Anterior cingulate cortex (tissue), 58 donors: ENCODE measurements around the gene BBIP1.

Source experiments
- DNase-seq, 58 donors: peaks; one replicate each; lab custom pipeline; 2025; lab: John Stamatoyannopoulos, UW

BBIP1 gene

DNA sequence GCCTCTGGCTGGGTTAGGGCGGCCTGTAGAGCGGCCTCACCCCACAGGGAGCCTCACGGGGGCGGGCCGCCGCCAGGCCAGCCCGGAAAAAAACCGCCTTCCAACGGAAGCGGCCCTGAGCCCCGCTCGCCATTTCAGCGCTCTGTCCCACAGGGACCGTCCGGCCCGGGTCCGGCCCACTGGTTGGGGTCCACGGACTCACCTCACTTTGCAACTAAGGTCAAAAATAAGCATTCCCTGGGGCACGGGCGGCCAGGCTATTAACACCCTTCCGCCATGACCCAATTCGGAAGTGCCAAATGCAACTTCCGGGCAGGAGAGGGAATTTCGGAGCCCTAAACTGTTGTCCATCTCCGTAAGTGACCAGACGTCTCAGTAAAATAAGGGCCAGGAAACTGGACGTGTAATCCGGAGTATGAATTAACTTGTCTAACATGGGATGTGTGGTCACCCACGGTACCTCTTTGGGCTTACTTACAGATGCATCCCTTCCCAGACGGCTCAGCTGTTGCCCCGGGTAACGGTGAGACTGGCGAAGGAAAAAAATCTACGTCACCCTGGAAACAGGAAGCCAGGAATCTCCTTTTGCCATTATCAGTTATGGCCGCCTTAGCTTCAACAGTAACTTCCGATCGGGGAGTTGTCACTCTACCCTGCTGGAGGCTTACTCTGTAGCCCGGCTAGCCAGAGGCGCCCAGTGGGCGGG, at the start of gene BBIP1:
Gene BBIP1 (minus strand): TSS at position 538 of the 706 bp plus-strand sequence. CDS start 1,023 bp downstream, outside the sequence.
- peak in 56 of 58 donors; percentile 57 to 100 (median 84) for DNase-seq

GRCh38 chr10:110967645-110968044, 48.7 kb upstream of the BBIP1 start:
- DNase-seq, result no peak

GRCh38 chr10:110967009-110967630, 48.1 kb upstream of the BBIP1 start:
- DNase-seq, result no peak

GRCh38 chr10:110966146-110966545, 47.2 kb upstream of the BBIP1 start:
- DNase-seq, result no peak

- DNase-seq, result no peak
Measured at GRCh38 chr10:110965216-110965615, 46.2 kb upstream of the BBIP1 start.

DNA sequence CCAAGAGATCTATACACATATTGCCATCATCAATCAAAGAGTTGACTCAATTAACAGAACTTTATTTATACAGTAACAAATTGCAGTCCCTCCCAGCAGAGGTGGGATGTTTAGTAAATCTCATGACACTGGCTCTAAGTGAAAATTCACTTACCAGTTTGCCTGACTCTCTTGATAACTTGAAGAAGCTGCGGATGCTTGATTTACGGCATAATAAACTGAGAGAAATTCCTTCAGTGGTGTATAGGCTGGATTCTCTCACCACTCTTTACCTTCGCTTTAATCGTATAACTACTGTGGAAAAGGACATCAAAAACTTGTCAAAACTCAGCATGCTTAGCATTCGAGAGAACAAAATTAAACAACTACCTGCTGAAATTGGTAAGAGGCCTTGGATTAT, 45.7 kb upstream of the BBIP1 start:
- no peak for DNase-seq

- no peak for DNase-seq
Measured at GRCh38 chr10:110963162-110963561, 44.2 kb upstream of the BBIP1 start.

GRCh38 chr10:110962443-110962842, 43.5 kb upstream of the BBIP1 start:
- DNase-seq, result no peak

GRCh38 chr10:110960333-110960712, 41.3 kb upstream of the BBIP1 start:
- DNase-seq, result no peak

GRCh38 chr10:110959379-110960332, 40.7 kb upstream of the BBIP1 start:
- no peak for DNase-seq

DNA sequence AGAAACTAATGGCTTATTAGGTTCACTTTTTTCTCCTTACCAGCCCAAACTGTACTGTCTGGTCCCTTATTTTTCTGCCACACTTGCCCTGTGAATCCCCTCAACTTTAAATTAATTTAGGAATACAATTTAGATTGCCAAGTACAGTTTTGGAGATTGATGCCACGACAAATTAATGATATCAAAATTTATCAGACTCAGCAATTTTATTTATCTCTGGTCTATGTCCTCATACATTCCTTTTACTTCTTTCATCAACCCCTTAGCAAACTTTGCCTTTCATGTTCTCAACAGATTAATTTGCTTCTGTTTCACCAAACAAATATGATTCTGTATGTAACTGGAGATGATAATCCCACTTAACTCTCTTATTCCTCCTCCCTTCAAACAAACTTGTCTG, 38.6 kb upstream of the BBIP1 start:
- no peak for DNase-seq

DNA sequence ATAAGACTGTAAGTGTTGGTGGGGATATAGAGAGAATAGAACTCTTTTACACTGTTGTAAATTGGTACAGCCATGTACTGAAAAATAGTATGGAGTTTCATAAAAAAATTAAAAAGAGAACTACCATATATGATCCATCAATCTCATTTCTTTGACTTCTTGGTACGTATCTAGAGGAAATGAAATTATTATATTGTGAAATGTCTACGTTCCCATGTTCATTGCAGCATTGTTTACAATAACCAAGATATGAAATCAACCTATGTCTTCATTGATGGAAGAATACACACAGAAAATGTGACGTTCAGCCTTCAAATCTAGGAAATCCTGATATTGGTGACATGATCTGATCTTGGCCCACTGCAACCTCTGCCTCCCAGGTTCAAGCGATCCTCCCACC, 32.4 kb upstream of the BBIP1 start:
- DNase-seq, result no peak

DNA sequence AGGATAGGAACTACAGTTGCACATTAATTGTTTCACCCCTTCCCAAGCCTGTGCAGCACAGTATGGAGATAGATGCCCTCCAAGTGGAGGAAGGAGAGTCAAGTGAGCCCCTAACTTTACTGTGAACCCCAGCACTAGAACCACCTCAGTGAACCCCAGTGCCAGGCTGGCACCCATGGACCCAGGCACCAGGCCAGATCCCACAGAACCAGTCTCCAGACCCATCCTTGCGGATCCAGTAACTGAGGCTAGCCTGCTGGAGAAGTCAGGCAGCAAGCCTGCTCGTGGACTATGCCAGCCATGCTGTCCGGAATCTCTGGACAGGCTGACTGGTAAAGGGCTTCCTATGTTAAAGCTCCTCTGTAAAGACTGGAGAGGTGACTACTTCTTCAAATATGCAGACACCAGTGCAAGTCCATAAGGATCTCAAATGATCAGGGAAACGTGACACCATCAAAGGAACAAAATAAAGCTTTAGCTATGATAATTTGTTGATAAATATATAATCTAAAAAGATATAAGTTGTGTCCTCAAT, 28.1 kb upstream of the BBIP1 start:
- DNase-seq, result no peak

DNA sequence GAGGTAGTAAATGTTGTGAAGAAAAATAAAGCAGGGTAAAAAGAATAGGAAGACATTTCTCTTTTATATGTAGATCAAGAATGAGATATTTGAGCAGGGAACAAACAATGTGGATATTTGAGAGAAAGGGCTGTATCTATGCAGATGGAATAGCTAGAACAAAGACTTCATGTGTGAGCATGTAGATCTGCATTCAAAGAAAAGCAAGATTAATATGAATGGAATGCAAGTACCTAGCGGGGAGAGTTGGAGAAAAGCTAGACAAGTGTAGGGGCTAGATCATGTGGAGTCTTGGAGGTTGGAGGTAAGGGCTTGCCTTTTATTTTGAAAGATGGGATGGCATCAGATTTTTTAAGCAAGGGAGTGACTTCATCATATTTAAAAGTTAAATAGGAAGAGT, 27.5 kb upstream of the BBIP1 start:
- no peak for DNase-seq

DNA sequence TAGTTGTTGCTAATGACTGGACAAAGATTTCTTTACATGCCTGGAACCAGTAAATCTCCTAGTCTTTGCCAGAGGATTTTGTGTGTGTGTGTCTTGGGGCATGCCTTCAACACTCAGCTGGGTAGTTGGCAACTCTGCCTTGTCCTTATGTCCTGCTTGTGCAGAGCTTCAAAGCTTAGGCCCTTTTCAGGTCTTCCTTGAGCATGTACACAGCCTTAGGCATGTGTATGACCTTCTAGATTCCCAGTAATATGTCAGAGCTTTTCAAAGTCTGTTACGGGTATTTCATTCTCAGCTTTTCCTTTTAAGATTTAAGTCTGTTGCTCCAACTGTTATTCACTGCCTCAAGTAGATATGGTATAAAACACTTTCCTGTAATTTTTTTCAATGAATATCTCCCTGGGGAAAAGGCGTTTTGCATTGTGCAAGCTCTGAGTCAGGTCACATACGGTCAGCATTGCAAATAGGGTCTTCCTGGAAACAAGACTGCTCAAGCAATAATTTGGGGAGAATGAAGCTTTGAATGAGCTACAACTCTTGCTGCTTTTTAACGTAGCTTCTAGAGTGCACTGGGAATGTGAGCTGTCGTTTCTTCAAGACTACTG, 25.9 kb upstream of the BBIP1 start:
- no peak for DNase-seq

DNA sequence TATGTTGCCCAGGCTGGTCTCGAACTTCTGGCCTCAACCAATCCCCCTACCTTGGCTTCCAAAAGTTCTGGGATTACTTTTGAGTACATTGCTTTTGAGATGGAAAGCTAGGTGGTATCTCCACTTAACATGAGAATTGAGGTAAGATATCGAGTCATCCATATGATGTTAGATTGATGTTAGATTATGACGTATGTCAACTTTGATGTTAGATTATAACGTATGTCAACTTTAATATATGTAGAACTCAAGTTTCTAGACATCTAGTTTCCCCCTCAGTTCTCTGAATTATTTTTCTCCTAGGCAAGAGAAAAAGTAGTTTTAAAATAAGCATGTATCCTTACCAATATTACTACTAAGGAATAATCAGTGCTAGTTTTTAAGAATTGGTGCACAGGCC, 20.4 kb upstream of the BBIP1 start:
- DNase-seq, result no peak

GRCh38 chr10:110936757-110937156, 17.8 kb upstream of the BBIP1 start:
- DNase-seq, result no peak

DNA sequence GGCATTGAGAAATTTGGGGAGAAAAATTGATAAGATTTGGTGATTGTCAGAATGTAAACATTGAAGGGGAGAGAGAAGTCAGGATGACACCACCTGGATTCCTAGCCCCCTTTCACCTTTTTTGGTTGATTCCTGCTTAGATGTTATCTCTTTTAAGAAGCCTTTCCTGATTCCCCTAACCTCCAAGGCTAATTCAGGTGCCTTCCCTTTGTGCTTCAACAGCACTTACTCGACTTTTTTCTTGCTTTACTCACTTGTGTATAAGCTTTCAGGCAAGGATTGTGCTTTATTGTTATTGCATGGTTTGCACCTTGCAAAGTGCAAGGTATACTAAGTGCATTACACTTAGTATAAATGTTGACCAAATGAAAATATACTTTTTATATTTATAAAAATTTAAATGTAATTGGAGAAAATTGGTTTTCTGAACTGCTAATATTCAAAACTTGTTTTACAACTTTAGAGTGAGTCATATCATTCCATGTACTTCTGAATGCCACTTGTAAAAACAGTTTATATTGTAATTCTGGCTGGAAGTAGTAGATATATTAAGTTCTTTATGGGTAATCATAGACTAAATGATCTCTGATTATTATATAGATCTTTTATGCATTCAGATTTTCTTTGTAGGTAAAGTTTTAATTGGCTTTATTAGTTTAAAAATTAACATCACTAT, 13.7 kb upstream of the BBIP1 start:
- no peak for DNase-seq

DNA sequence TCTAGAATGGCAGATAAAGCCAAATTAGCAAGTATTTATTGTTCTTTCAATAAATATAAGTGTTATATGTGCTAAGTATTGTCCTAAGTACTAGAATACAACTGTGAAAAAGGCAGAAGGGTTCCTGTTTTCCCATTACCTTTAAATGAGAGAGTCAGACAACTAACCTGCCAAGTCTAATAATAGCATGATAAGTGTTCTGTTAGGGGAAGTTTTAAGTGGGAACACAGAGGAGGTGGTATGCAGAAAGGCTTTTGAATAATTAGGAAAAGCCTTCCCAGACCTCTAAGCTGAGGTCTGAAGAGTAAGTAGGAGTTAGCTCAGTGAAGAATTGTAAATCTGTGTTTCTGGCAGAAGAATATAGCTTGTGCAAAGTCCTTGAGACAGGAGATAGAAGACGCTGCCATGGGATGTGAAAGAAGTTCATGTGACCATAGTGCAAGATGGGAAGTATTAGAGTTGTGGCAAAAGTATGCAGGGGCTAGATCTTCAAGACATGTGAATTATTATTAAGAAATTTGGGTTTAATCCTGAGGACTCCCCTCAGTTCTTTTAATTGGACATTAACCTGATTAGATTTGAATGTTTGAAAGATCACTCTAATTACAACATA, 12.9 kb upstream of the BBIP1 start:
- DNase-seq, result no peak

GRCh38 chr10:110927461-110927860, 8.5 kb upstream of the BBIP1 start:
- DNase-seq, result no peak
